K562 (cell line): Measurements from ENCODE around the gene PTGIS. TPM values are rescaled to one million over a fixed set of nuclear protein-coding genes. Genes with fewer than 3 reads are reported as not detected.

Experiments
- ATAC-seq: fragments of 200-7000 bp; cut with Tn5 transposase; 3 replicates; pipeline ENCODE4 v1.9.1; 2020; ENCODE audit warnings: moderate library complexity
- BruUV-seq: library from RNA; stranded (reverse); fragments of 400-500 nt; replicated peaks from 2 replicates; lab custom pipeline; 2021; lab: Mats Ljungman, UMichigan
- CTCF ChIA-PET: fragments of 300-600 bp; formaldehyde crosslinking; extraction: SDS; loops from one replicate; lab custom pipeline; 2021; ENCODE audit warnings: low intra/inter-chr PET ratio; lab: Yijun Ruan, JAX
- POLR2A ChIA-PET: fragments of 300-600, 350-650 bp; sonication (Branson Sonifier 250); formaldehyde crosslinking; extraction: SDS; loops from one replicate; lab custom pipeline; 2021; ENCODE audit warnings: antibody characterized with exemption, inconsistent platforms; lab: Yijun Ruan, JAX
- DNase-seq, 4 experiments: peaks; one replicate each; pipeline versions ENCODE4 v3.0.0 to v3.0.0-alpha.2; 2011 to 2018; ENCODE audit warnings: low spot score in 3 of 4, mixed read lengths in 3 of 4; ENCODE audit errors: extremely low read depth in 1 of 4
- FAIRE-seq: peaks from 2 replicates; lab custom pipeline; 2011; peaks lifted over from hg19 to GRCh38; lab: Jason Lieb, UNC
- H2AFZ ChIP-seq: 2 replicates; pipeline ENCODE4 v1.6.0; 2011; ENCODE audit warnings: low read depth, low read length, control low read depth, inconsistent platforms
- H3K27ac ChIP-seq: fragments of 200-600 bp; 3 replicates; pipeline ENCODE4 v1.8.0; 2011; ENCODE audit warnings: low read depth, mild to moderate bottlenecking, control low read depth, inconsistent platforms, low read length, moderate library complexity, mixed read lengths; ENCODE audit errors: extremely low read depth
- H3K27me3 ChIP-seq, 2 experiments: fragments of 300-600 bp in 1 of 2; 2 replicates in 1 of 2; 3 replicates in 1 of 2; pipeline versions ENCODE4 v1.6.0 to v1.8.0; 2011; ENCODE audit warnings: inconsistent platforms in 2 of 2, low read length in 2 of 2, mild to moderate bottlenecking in 1 of 2, mixed read lengths in 1 of 2, moderate library complexity in 1 of 2; ENCODE audit not compliant: control insufficient read depth in 2 of 2, insufficient read depth in 2 of 2
- H3K36me3 ChIP-seq: fragments of 300-600 bp; 3 replicates; pipeline ENCODE4 v1.8.0; 2011; ENCODE audit warnings: mild to moderate bottlenecking, low read length, inconsistent platforms; ENCODE audit not compliant: control insufficient read depth, insufficient read depth
- H3K4me1 ChIP-seq, 2 experiments: fragments of 200-600 bp in 1 of 2; replicated peaks in 1 of 2; 2 replicates in 1 of 2; 3 replicates in 1 of 2; pipeline versions ENCODE4 v1.5.1 to v1.8.0; 2011; ENCODE audit warnings: inconsistent platforms in 2 of 2, low read length in 2 of 2, mild to moderate bottlenecking in 1 of 2, mixed read lengths in 1 of 2, moderate library complexity in 1 of 2; ENCODE audit not compliant: control insufficient read depth in 2 of 2, insufficient read depth in 2 of 2
- H3K4me2 ChIP-seq: 2 replicates; pipeline ENCODE4 v1.6.1; 2011; ENCODE audit warnings: low read length, control low read depth, inconsistent platforms, mixed read lengths; ENCODE audit not compliant: insufficient read depth
- H3K4me3 ChIP-seq: fragments of 200-600 bp; sonication (generic), shearing (Covaris generic); 2 replicates; pipeline ENCODE4 v1.5.1; 2016; ENCODE audit warnings: control low read depth, inconsistent platforms
- H3K79me2 ChIP-seq: fragments of 200-600 bp; 3 replicates; pipeline ENCODE4 v1.8.0; 2011; ENCODE audit warnings: low read length, inconsistent platforms; ENCODE audit not compliant: control insufficient read depth, insufficient read depth
- H3K9ac ChIP-seq, 2 experiments: 2 replicates each; pipeline versions ENCODE4 v1.6.0 to v1.6.1; 2011; ENCODE audit warnings: low read depth in 2 of 2, low read length in 2 of 2, control low read depth in 1 of 2, inconsistent platforms in 1 of 2, mild to moderate bottlenecking in 1 of 2, mixed read lengths in 1 of 2; ENCODE audit not compliant: insufficient read depth in 1 of 2
- H3K9me1 ChIP-seq: one replicate; pipeline ENCODE4 v1.6.0; 2011; ENCODE audit warnings: inconsistent platforms, mild to moderate bottlenecking, low read length, moderate library complexity; ENCODE audit not compliant: control insufficient read depth, insufficient read depth
- H3K9me3 ChIP-seq: replicated peaks from 2 replicates; pipeline ENCODE4 v1.5.1; 2011; ENCODE audit warnings: low read depth, low read length, inconsistent platforms; ENCODE audit not compliant: control insufficient read depth, insufficient read depth
- H4K20me1 ChIP-seq: replicated peaks from 2 replicates; pipeline ENCODE4 v1.6.1; 2011; ENCODE audit warnings: low read length, inconsistent platforms, mixed read lengths; ENCODE audit not compliant: control insufficient read depth, insufficient read depth
- NCOR1 ChIP-seq: fragments of 450-650 bp; IDR thresholded peaks from 2 replicates; pipeline ENCODE4 v1.6.1; 2016; ENCODE audit warnings: mild to moderate bottlenecking, moderate library complexity
- RAD51 ChIP-seq: fragments of 450-650 bp; IDR thresholded peaks from 2 replicates; pipeline ENCODE4 v1.7.1; 2016; ENCODE audit warnings: low read depth, mild to moderate bottlenecking, borderline replicate concordance
- SAP30 ChIP-seq: fragments of 200-600 bp; sonication (generic); IDR thresholded peaks from 2 replicates; pipeline ENCODE4 v1.6.1; 2012; ENCODE audit warnings: borderline replicate concordance, low read depth, mild to moderate bottlenecking, moderate library complexity, low read length, control low read depth, inconsistent platforms; ENCODE audit not compliant: insufficient read depth, poor library complexity, severe bottlenecking
- SNIP1 ChIP-seq: fragments of 450-650 bp; IDR thresholded peaks from 2 replicates; pipeline ENCODE4 v1.7.1; 2017; ENCODE audit warnings: low read depth, mild to moderate bottlenecking
- XRCC5 ChIP-seq: fragments of 200-400 bp; formaldehyde crosslinking; IDR thresholded peaks from 2 replicates; pipeline ENCODE4 v1.6.1; 2017; ENCODE audit warnings: low read depth, mild to moderate bottlenecking, low read length
- ZEB2 ChIP-seq: fragments of 450-650 bp; IDR thresholded peaks from 2 replicates; pipeline ENCODE4 v1.6.1; 2016
- WGBS: fragments of 100-300 bp; shearing (Covaris generic); methylation state at CpG from one replicate; pipeline ENCODE4 v1.1.6; 2016; ENCODE audit warnings: low coverage, mixed read lengths; ENCODE audit not compliant: insufficient coverage; ENCODE audit errors: missing lambda C conversion rate; 5-methylcytosine and 5-hydroxymethylcytosine counted together
- in situ Hi-C: fragments of 300-500 bp; cut with MboI; formaldehyde crosslinking; loops from 4 replicates; pipeline ENCODE4 v1.15.0; 2018; ENCODE audit warnings: inconsistent platforms, mixed read lengths
- intact Hi-C: fragments of 100-400 bp; cut with micrococcal nuclease; formaldehyde crosslinking; loops from 2 replicates; pipeline ENCODE4 v1.14.2; 2022
- polyA plus RNA-seq, 8 experiments: library from polyadenylated mRNA; depleted of rRNA in 4 of 8; stranded (reverse) in 5 of 8; unstranded in 3 of 8; fragments of >200 nt; fragmentation: Nextera tagmentation in 2 of 8; fragmentation: Illumina TruSeq in 1 of 8; extraction: Ambion mirVana in 2 of 8; extraction: Trizol in 1 of 8; gene quantifications; 2 replicates each; pipeline versions ENCODE4 v1.2.1 to v1.2.3, GENCODE V29; 2011 to 2014; ENCODE audit warnings: inconsistent platforms in 1 of 8, missing spikeins in 1 of 8
- total RNA-seq, 7 experiments: library from RNA; depleted of rRNA in 6 of 7; stranded (reverse); fragments of >200 nt in 6 of 7; fragmentation: Illumina TruSeq in 2 of 7; extraction: Trizol in 2 of 7; gene quantifications; 2 replicates each; pipeline versions ENCODE4 v1.2.1 to v1.2.3, GENCODE V29; 2011 to 2021; ENCODE audit warnings: low replicate concordance in 1 of 7
- TF ChIP-seq, protein P1 (sequence below): sonication (generic); formaldehyde crosslinking; IDR thresholded peaks from 2 replicates; pipeline ENCODE4 v1.5.0; 2020; ENCODE audit warnings: missing genetic modification reagents
- TF ChIP-seq, protein P2 (sequence below): sonication (generic); formaldehyde crosslinking; IDR thresholded peaks from 2 replicates; pipeline ENCODE4 v1.9.0; 2022; ENCODE audit warnings: mild to moderate bottlenecking, missing genetic modification reagents
- TF ChIP-seq, protein P3 (sequence below), 2 experiments: fragments of 450-650 bp; IDR thresholded peaks; 2 replicates each; pipeline ENCODE4 v1.6.1; 2016; ENCODE audit warnings: mild to moderate bottlenecking in 2 of 2, borderline replicate concordance in 1 of 2, low read depth in 1 of 2, moderate library complexity in 1 of 2

The PTGIS gene
- total and polyA plus RNA-seq, 9 of the 15 experiments (the other 6 are each of a cell fraction or from before 2014, with no cell fraction given) = not detected

DNA sequence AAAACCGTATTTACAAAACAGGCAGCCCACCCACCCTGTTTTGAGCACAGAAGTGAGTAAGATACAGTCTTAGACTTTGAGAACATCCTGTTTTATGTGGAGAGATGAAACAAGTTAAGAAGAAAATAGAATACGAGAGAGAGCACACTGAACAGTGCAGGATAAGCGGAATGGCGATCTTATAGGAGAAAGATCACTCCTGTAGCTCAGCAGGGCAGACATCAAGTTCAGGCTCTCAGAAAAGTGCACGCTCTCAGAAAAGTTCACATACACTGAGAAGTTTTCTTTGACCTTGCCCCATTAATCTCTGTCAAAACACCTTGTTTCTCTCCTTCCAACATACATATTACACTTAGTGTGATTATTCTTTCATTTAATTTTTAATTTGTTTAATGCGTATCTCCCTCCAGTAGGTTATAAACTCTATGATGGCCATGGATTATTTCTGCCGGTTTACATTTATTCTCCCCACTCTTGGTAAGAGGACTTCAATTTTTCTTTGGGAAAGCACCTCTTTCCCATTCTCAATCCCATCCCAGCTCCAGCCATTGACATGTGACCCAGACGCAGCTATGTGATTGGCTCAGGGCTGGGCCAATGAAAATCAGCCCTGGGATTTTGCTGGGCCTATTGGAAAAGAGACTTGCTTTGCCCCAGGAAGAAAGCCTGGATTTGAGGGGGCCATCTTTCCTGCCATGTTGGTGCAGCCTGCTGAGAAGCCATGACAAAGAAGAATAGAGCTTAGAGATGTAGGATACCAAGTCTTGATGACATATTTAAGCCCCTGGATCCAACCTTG, 101.6 kb downstream of the PTGIS start:
- peak; percentile 48; the same call in 2 of the 3 replicates for ATAC-seq
- no peaks in the 10 kb centered on the region for H3K9me1 ChIP-seq
- H3K9me3 ChIP-seq = no peaks in the 10 kb centered on the region
- H3K4me1 ChIP-seq = no peaks in the 10 kb centered on the region
- H3K79me2 ChIP-seq = no peaks in the 10 kb centered on the region
- no TSS peak for BruUV-seq
- H3K4me2 ChIP-seq = no peak overlapping the region
- H4K20me1 ChIP-seq = no peaks in the 10 kb centered on the region
- FAIRE-seq = no peak
- ChIA-PET POLR2A (interaction anchor here (0.6 to 0.7 kb wide), 2 partner anchors 10 to 42 kb away, joined by 3 read pairs; no protein-coding TSS in a partner anchor), CTCF (no interaction called here)
- H3K27ac ChIP-seq = no peak overlapping the region
- H3K9ac ChIP-seq = no peak overlapping the region
- no peaks in the 10 kb centered on the region for H3K36me3 ChIP-seq
- in situ Hi-C loops = no loop called here
- 3% methylated on average over 8 of the region's 8 CpGs for WGBS
- H2AFZ ChIP-seq = no peak overlapping the region
- H3K27me3 ChIP-seq = peaks cover 11 to 47% of the 10 kb centered on the region in 2 experiments
- no peak overlapping the region for H3K4me3 ChIP-seq
- DNase-seq = peak in 3 of 4 experiments; percentile 51 to 76 (median 73)
- intact Hi-C loops = no loop called here
- peak; percentile 55; the same call in 1 of the 2 replicates for TF ChIP-seq RAD51
- TF ChIP-seq, protein P1, sequence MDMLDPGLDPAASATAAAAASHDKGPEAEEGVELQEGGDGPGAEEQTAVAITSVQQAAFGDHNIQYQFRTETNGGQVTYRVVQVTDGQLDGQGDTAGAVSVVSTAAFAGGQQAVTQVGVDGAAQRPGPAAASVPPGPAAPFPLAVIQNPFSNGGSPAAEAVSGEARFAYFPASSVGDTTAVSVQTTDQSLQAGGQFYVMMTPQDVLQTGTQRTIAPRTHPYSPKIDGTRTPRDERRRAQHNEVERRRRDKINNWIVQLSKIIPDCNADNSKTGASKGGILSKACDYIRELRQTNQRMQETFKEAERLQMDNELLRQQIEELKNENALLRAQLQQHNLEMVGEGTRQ = peak; percentile 82
- no peak for TF ChIP-seq NCOR1
- no peak for TF ChIP-seq XRCC5
- TF ChIP-seq, protein P2, sequence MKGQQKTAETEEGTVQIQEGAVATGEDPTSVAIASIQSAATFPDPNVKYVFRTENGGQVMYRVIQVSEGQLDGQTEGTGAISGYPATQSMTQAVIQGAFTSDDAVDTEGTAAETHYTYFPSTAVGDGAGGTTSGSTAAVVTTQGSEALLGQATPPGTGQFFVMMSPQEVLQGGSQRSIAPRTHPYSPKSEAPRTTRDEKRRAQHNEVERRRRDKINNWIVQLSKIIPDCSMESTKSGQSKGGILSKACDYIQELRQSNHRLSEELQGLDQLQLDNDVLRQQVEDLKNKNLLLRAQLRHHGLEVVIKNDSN (CRISPR knock-in tag) = peak; percentile 72
- TF ChIP-seq, protein P3, sequence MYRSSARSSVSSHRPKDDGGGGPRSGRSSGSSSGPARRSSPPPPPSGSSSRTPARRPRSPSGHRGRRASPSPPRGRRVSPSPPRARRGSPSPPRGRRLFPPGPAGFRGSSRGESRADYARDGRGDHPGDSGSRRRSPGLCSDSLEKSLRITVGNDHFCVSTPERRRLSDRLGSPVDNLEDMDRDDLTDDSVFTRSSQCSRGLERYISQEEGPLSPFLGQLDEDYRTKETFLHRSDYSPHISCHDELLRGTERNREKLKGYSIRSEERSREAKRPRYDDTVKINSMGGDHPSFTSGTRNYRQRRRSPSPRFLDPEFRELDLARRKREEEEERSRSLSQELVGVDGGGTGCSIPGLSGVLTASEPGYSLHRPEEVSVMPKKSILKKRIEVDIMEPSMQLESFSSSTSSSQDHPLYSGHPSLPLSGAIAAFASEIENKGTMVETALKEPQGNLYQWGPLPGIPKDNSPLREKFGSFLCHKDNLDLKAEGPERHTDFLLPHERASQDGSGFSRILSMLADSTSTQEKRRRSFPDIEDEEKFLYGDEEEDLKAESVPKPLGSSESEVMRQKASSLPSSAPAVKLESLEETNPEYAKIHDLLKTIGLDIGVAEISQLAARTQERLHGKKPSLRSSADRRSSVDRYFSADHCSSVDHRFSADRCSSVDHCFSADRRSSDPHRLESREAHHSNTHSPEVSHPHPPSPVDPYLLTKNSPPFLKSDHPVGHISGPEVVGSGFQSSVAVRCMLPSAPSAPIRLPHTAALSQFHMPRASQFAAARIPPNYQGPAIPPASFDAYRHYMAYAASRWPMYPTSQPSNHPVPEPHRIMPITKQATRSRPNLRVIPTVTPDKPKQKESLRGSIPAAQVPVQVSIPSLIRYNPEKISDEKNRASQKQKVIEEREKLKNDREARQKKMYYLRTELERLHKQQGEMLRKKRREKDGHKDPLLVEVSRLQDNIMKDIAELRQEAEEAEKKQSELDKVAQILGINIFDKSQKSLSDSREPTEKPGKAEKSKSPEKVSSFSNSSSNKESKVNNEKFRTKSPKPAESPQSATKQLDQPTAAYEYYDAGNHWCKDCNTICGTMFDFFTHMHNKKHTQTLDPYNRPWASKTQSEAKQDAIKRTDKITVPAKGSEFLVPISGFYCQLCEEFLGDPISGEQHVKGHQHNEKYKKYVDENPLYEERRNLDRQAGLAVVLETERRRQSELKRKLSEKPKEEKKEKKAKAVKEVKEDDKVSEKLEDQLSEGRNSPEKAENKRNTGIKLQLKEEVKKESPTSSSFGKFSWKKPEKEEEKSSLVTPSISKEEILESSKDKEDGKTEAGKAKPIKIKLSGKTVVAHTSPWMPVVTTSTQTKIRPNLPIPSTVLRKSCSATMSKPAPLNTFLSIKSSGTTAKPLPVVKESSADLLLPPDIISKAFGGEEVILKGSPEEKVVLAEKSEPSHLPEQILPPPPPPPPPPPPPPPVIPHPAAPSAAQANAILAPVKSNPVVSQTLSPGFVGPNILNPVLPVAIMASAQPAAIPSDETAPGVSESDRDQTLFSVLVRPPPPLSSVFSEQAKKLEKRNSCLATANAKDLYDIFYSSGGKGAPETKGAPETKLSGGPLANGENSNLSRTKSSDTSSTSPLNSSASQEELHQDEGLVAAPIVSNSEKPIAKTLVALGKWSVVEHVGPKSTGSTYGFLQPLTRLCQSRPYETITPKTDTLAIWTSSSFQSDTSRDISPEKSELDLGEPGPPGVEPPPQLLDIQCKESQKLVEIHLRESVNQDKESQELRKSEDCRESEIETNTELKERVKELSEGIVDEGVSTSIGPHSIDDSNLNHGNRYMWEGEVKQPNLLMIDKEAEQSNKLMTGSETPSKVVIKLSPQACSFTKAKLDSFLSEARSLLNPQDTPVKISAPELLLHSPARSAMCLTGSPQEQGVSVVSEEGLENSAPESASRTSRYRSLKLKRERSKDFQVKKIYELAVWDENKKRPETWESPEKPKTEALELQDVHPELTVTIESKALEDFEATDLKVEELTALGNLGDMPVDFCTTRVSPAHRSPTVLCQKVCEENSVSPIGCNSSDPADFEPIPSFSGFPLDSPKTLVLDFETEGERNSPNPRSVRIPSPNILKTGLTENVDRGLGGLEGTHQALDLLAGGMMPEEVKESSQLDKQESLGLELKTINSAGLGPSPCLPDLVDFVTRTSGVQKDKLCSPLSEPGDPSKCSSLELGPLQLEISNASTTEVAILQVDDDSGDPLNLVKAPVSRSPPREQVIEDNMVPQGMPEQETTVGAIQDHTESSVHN (IDR thresholded peaks at IDR 0.05; ENCODE audit: borderline replicate concordance in 1 of 2, low read depth in 1 of 2) = no peak
- no peak for TF ChIP-seq ZEB2
- no peak for TF ChIP-seq SAP30
- TF ChIP-seq SNIP1 = no peak
